ENCODE data around the gene NBDY.
"Not testable (repeated sequence)": the region's sequence is repeated elsewhere in the genome, so short reads cannot be mapped to it uniquely, and the experiment has no call there.

Gene NBDY

DNA sequence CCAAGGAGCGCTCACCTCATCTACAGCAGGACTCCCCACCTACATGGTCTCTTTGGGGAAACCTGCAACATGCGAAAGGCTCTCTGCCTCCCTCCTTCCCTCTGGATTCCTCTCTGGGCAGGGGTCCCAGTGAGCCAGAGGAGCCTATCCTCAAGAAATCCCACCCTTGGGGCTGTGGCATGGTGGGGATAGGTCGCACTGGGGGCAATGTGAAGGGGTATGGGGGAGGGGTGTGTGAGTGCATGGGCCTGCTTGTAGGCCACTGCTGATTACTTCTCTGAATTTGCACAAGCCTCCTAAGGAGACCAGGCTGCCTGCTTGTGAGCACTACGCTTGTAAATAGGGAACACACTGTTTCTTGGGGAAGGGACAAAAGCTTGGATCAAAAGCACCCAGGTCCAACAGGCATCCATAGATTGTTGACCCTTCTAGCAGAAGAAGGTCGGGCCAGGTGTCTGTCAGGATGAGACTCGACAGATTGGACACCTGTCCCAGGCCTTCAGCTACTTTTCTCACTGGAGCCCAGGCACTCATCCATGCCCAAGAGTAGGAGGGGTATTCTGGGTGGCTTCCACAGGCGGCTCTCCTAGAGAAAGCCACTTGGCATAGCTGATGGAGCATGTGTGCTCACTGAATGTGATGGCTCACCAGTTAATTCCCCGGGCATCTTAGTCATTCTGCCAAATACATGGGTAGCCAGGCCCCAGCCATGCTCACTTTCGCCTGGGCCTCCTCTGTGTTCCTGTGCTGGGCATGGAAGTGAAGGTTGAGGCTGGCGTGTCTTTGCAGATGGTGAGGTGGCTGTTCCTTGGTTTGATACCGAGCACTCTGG lies 75.0 kb downstream of the NBDY start:
- DNase-seq: no peak

GRCh38 chrX:56804867-56805266 lies 75.8 kb downstream of the NBDY start:
- DNase-seq: no peak

- DNase-seq: no peak
Measured at GRCh38 chrX:56805399-56805798, 76.4 kb downstream of the NBDY start.

DNA sequence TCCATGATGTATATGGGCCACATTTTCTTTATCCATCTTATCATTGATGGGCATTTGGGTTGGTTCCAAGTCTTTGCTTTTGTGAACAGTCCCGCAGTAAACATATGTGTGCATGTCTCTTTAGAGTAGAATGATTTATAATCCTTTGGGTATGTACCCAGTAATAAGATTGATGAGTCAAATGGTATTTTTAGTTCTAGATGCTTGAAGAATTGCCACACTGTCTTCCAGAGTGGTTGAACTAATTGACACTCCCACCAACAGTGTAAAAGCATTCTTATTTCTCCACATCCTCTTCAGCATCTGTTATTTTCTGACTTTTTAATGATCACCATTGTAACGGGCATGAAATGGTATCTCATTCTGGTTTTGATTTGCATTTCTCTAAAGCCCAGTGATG lies 77.1 kb downstream of the NBDY start:
- DNase-seq: not testable (repeated sequence)

- DNase-seq: no peak
Measured at GRCh38 chrX:56811599-56811998, 82.6 kb downstream of the NBDY start.

GRCh38 chrX:56812515-56813105 lies 83.6 kb downstream of the NBDY start:
- no peak for DNase-seq

DNA sequence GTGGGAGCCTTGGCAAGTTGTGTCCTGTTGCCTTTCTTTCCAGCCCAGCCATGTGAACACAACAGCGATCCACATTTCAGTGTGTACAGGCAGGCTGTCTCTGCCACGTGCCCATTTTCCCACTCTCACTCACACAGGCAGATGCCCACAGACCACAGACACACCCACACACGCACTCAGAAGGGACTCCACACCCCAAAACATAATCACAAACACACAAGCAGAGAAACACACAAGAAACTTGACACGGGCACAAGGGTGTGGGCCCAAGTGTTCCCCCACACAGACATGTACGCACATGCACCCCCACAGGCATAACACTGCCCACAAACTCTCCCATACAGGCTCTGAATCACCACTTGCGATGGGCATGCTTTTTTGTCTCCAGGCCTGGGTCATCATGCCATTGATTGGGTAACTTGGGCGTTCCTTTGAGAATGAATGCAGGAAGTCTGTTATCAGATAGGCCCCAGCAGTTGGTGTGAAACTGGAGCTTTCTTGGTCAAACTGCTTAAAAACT lies 84.3 kb downstream of the NBDY start:
- peak; percentile 42 for DNase-seq

DNA sequence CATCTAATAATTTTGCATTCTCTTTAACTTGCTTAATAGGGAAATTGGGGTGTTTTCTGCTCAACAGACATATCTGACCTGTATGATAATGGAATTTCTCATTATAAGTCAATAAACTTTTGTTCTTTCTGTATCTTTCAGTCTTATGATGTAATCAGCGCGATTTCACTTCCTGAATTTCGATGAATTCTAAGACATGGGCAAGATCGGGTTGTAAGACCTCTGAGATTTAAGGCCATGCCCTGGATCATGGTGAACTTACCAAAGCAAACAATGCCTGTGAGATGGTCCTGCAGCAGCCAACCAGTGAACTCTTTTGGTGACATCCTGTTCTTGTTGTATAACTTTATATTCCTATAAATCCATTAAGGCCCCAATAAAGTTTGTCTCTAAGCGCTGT lies 88.1 kb downstream of the NBDY start:
- no peak for DNase-seq

GRCh38 chrX:56826020-56826419 lies 97.0 kb downstream of the NBDY start:
- DNase-seq: no peak

- DNase-seq: no peak
Measured at GRCh38 chrX:56833626-56834025, 104.6 kb downstream of the NBDY start.

DNA sequence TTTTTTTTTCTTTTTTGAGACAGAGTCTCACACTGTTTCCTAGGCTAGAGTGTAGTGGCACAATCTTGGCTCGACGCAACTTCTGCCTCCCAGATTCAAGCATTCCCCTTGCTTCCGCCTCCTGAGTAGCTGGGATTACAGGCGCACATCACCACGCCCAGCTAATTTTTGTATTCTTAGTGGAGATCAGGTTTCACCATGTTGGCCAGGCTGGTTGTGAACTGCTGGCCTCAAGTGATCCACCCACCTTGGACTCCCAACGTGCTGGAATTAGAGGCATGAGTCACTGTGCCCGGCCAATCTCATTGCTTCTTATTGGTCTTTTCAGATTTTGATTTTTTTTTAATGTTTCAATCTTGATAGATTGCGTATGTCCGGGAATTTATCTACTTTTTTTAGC lies 124.4 kb downstream of the NBDY start:
- no peak for DNase-seq

GRCh38 chrX:56857042-56857441 lies 128.0 kb downstream of the NBDY start:
- no peak for DNase-seq

- DNase-seq: no peak
Measured at GRCh38 chrX:56860888-56861287, 131.8 kb downstream of the NBDY start.
